ENCODE results near the gene IL4R.

DNA sequence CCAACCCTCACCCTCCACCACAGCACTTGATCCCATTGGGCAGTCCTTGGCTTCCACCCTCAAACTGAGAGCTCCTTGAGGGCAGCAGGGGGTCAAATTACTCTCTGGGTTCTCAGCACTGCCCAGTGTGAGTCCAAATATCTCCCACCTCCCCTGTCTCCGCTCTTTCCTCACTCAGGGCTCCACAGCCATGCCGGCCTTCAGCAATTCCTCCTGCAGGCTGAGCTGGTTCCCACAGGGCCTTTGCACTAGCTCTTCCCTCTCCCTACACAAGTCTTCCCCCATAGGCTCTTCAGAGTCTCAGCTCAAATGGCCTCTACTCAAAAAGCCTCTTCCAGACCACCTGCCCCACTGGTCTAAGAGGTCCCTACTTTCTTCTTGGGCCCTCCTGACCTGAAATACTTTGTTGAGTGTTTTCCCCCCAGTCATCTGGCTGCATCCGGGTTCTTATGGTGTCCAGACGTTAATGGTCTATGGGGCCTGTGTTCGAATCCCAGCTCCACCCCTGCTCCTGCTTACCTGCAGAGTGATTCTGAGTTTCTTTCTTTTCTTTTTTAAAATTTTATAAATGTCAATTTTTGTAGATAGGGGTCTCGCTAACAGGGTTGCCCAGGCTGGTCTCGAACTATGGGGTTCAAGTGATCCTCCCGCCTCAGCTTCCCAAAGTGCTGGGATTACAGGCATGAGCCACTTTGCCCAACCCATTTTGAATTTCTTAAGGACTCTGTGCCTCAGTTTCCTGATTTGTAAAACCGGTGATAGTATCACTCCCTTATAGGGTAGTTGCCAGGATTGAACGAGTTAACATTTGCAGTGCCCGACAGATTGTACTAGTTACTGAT is 973 bp upstream of the IL4R start:
- TF ChIP-seq, protein P1, sequence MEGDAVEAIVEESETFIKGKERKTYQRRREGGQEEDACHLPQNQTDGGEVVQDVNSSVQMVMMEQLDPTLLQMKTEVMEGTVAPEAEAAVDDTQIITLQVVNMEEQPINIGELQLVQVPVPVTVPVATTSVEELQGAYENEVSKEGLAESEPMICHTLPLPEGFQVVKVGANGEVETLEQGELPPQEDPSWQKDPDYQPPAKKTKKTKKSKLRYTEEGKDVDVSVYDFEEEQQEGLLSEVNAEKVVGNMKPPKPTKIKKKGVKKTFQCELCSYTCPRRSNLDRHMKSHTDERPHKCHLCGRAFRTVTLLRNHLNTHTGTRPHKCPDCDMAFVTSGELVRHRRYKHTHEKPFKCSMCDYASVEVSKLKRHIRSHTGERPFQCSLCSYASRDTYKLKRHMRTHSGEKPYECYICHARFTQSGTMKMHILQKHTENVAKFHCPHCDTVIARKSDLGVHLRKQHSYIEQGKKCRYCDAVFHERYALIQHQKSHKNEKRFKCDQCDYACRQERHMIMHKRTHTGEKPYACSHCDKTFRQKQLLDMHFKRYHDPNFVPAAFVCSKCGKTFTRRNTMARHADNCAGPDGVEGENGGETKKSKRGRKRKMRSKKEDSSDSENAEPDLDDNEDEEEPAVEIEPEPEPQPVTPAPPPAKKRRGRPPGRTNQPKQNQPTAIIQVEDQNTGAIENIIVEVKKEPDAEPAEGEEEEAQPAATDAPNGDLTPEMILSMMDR (IDR thresholded peaks at IDR 0.05), result no peak
- TF ChIP-seq POLR2A (IDR thresholded peaks at IDR 0.05), result no peak

Data from testis (tissue), 2 donors.